Endodermal cell (in vitro differentiated cells): ENCODE data around the gene CYP2R1. TPM values are rescaled to one million over a fixed set of nuclear protein-coding genes. Genes with fewer than 3 reads are reported as not detected.
A peak's percentile ranks its signal among the peaks of the same experiment; 100 is the strongest.

ENCODE experiments used
- DNase-seq: peaks from one replicate; pipeline ENCODE4 v3.0.0-alpha.2; 2017
- H3K27ac ChIP-seq: 2 replicates; pipeline ENCODE4 v1.5.1; 2013; ENCODE audit warnings: mild to moderate bottlenecking, low read depth, low read length, moderate library complexity
- H3K27me3 ChIP-seq: 2 replicates; pipeline ENCODE4 v1.6.1; 2013; ENCODE audit warnings: mild to moderate bottlenecking, low read length, moderate library complexity; ENCODE audit not compliant: insufficient read depth, control insufficient read depth, poor library complexity, severe bottlenecking
- H3K36me3 ChIP-seq: 2 replicates; pipeline ENCODE4 v1.7.0; 2013; ENCODE audit warnings: mild to moderate bottlenecking, low read length, moderate library complexity; ENCODE audit not compliant: control insufficient read depth, insufficient read depth
- H3K4me1 ChIP-seq: one replicate; pipeline ENCODE4 v1.7.0; 2013; ENCODE audit warnings: low read length; ENCODE audit not compliant: control insufficient read depth, insufficient read depth
- H3K4me3 ChIP-seq: 2 replicates; pipeline ENCODE4 v1.5.1; 2013; ENCODE audit warnings: mild to moderate bottlenecking, low read length, moderate library complexity
- H3K9ac ChIP-seq: 2 replicates; pipeline ENCODE4 v1.6.1; 2013; ENCODE audit warnings: mild to moderate bottlenecking, low read length, moderate library complexity; ENCODE audit not compliant: poor library complexity, severe bottlenecking; ENCODE audit errors: extremely low read depth
- H3K9me3 ChIP-seq: 2 replicates; pipeline ENCODE4 v1.6.1; 2013; ENCODE audit warnings: mild to moderate bottlenecking, low read length, moderate library complexity; ENCODE audit not compliant: control insufficient read depth
- H3K27ac Mint-ChIP-seq: 2 replicates; pipeline ENCODE4 v1.8.0; 2020; ENCODE audit warnings: mixed read lengths
- H3K27me3 Mint-ChIP-seq: 2 replicates; pipeline ENCODE4 v1.8.0; 2021; ENCODE audit warnings: mild to moderate bottlenecking, mixed read lengths; ENCODE audit not compliant: insufficient read depth
- H3K36me3 Mint-ChIP-seq: 2 replicates; pipeline ENCODE4 v1.8.0; 2020; ENCODE audit warnings: low read depth, mixed read lengths
- H3K4me1 Mint-ChIP-seq: 2 replicates; pipeline ENCODE4 v1.8.0; 2020; ENCODE audit warnings: mixed read lengths
- H3K4me3 Mint-ChIP-seq: 2 replicates; pipeline ENCODE4 v1.8.0; 2020; ENCODE audit warnings: mild to moderate bottlenecking, moderate library complexity, mixed read lengths
- H3K9me3 Mint-ChIP-seq: 2 replicates; pipeline ENCODE4 v1.8.0; 2020; ENCODE audit warnings: mild to moderate bottlenecking, mixed read lengths
- WGBS, 2 experiments: methylation state at CpG; one replicate each; pipeline versions ENCODE4 v1.1.5 to v1.1.7; 2013; ENCODE audit warnings: missing lambda C conversion rate in 2 of 2, mixed read lengths in 1 of 2; ENCODE audit not compliant: insufficient coverage in 1 of 2, insufficient read length in 1 of 2; 5-methylcytosine and 5-hydroxymethylcytosine counted together
- long read RNA-seq, 4 experiments: library from polyadenylated mRNA in 2 of 4; library from RNA in 1 of 4; library from capped mRNA in 1 of 4; stranded (forward) in 3 of 4; unstranded in 1 of 4; transcript quantifications; one replicate each; pipeline ENCODE4 v2.0.0, GENCODE V29; 2020 to 2021; ENCODE audit warnings: inconsistent platforms in 1 of 4
- polyA plus RNA-seq, 2 experiments: library from polyadenylated mRNA; stranded (reverse); fragments of 50-300 nt; gene quantifications; one replicate each; pipeline ENCODE4 v1.2.3, GENCODE V29; 2013
- total RNA-seq, 2 donors: library from RNA; stranded (reverse); fragmentation: NEBNext Ultra II Directional in 1 of 2; extraction: Animal tissue kit (Norgen Biotek cat#: 25700) in 1 of 2; gene quantifications; 2 replicates in 1 of 2; 3 replicates in 1 of 2; pipeline ENCODE4 v1.2.1, GENCODE V29; 2021
- TF ChIP-seq, protein P1 (sequence below): fragments of 200-600 bp; sonication (generic); conservative IDR thresholded peaks from 2 replicates; pipeline ENCODE4 v1.5.0; 2021; ENCODE audit warnings: antibody characterized with exemption, mild to moderate bottlenecking

The CYP2R1 gene, protein sequence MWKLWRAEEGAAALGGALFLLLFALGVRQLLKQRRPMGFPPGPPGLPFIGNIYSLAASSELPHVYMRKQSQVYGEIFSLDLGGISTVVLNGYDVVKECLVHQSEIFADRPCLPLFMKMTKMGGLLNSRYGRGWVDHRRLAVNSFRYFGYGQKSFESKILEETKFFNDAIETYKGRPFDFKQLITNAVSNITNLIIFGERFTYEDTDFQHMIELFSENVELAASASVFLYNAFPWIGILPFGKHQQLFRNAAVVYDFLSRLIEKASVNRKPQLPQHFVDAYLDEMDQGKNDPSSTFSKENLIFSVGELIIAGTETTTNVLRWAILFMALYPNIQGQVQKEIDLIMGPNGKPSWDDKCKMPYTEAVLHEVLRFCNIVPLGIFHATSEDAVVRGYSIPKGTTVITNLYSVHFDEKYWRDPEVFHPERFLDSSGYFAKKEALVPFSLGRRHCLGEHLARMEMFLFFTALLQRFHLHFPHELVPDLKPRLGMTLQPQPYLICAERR
- total RNA-seq, result 10 to 100 TPM; 10.4 to 12.4 TPM
- polyA plus RNA-seq (2013, experiment 1 of 2), result 19.4 TPM
- polyA plus RNA-seq (2013, experiment 2 of 2), result 19.8 TPM
- long read RNA-seq, experiment 1, partial matches to known transcripts, result 2 of 3 reads
- long read RNA-seq, experiment 1, other reads (novel, unspliced or antisense), result 1 of 3 reads
- long read RNA-seq, experiment 2, partial matches to known transcripts, result 1 of 14 reads
- long read RNA-seq, experiment 2, other reads (novel, unspliced or antisense), result 9 of 14 reads
- long read RNA-seq, experiment 3, transcript CYP2R1-206 (5 exons, 1,882 nt), result major isoform, 7 of 23 reads
- long read RNA-seq, experiment 3, partial matches to known transcripts, result 0 of 23 reads
- long read RNA-seq, experiment 3, other reads (novel, unspliced or antisense), result 12 of 23 reads
- long read RNA-seq, experiment 4, partial matches to known transcripts, result 1 of 14 reads
- long read RNA-seq, experiment 4, other reads (novel, unspliced or antisense), result 9 of 14 reads

DNA sequence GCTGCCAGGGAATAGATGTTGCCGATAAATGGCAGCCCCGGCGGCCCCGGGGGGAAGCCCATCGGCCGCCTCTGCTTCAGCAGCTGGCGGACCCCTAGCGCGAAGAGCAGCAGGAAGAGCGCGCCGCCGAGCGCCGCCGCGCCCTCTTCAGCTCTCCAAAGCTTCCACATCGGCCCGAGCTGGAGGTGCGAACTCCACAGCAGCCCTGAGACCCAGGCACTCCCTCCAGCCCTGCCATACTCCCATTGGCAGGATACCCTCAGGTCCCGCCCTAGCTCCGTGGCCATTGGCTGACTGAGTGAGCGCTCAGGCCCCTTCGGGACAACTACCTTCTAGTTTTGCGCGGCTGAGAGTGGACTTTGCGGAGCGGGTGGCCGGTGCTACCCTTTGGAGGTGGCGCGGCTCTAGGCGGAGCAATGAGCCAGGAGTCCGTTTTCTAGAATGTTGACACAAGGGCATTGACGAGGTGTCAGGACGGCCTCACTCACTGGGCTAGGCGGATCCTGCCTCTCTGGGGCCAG lies at the start of gene CYP2R1:
Gene CYP2R1, minus strand, starts transcription at position 196 of the 521 bp plus-strand sequence. Its CDS starts 26 bp downstream, at position 170.
- no peaks in the 10 kb centered on the region for H3K36me3 ChIP-seq
- peak; percentile 99 for DNase-seq
- H3K4me3 Mint-ChIP-seq, result peak within 1 kb of the TSS; percentile 79
- peak within 1 kb of the TSS; percentile 48 for H3K9ac ChIP-seq
- no peaks in the 10 kb centered on the region for H3K4me1 ChIP-seq
- H3K4me1 Mint-ChIP-seq, result peaks cover 6% of the 10 kb centered on the region
- 0 to 5% methylated on average over 3 to 36 of the region's 36 CpGs for WGBS, 2 experiments
- peak within 1 kb of the TSS; percentile 31 for H3K27ac ChIP-seq
- peak within 1 kb of the TSS; percentile 90 for H3K27ac Mint-ChIP-seq
- H3K9me3 Mint-ChIP-seq, result peaks cover 14% of the 10 kb centered on the region
- TF ChIP-seq, protein P1, sequence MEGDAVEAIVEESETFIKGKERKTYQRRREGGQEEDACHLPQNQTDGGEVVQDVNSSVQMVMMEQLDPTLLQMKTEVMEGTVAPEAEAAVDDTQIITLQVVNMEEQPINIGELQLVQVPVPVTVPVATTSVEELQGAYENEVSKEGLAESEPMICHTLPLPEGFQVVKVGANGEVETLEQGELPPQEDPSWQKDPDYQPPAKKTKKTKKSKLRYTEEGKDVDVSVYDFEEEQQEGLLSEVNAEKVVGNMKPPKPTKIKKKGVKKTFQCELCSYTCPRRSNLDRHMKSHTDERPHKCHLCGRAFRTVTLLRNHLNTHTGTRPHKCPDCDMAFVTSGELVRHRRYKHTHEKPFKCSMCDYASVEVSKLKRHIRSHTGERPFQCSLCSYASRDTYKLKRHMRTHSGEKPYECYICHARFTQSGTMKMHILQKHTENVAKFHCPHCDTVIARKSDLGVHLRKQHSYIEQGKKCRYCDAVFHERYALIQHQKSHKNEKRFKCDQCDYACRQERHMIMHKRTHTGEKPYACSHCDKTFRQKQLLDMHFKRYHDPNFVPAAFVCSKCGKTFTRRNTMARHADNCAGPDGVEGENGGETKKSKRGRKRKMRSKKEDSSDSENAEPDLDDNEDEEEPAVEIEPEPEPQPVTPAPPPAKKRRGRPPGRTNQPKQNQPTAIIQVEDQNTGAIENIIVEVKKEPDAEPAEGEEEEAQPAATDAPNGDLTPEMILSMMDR, result no peak
- peak within 1 kb of the TSS; percentile 87 for H3K4me3 ChIP-seq
- peaks cover 4% of the 10 kb centered on the region for H3K36me3 Mint-ChIP-seq
- peaks cover 6% of the 10 kb centered on the region for H3K27me3 ChIP-seq
- peaks cover 13% of the 10 kb centered on the region for H3K9me3 ChIP-seq
- peaks cover 45% of the 10 kb centered on the region for H3K27me3 Mint-ChIP-seq

DNA sequence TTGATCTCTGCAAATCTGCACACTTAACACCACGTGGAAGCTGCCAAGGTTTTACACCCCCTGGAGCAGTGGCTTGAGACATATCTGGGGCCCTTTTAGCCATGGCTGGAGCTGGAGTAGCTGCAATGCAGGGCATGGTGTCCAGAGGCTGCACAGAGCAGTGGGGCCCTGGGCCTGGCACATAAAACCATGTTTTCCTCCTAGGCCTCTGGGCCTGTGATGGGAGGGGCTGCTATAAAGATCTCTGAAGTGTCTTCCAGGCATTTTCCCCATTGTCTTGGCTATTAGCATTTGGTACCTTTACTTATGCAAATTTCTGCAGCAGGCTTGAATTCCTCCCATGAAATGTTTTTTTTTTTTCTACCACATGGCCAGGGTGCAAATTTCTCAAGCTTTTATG lies 46.9 kb upstream of the CYP2R1 start:
- Histone ChIP-seq H3K9me3 (peaks cover 7% of the 10 kb centered on the region), H3K4me3 (no peak overlapping the region), H3K27me3 (no peaks in the 10 kb centered on the region), H3K27ac (no peak overlapping the region), H3K9ac (no peak overlapping the region), H3K4me1 (no peaks in the 10 kb centered on the region), H3K36me3 (no peaks in the 10 kb centered on the region)
- WGBS, 2 experiments, result 69 to 80% methylated on average over 1 of the region's 1 CpG
- H3K27me3 Mint-ChIP-seq, result peaks cover 3% of the 10 kb centered on the region
- no peaks in the 10 kb centered on the region for H3K36me3 Mint-ChIP-seq
- H3K27ac Mint-ChIP-seq, result no peak overlapping the region
- TF ChIP-seq, protein P1, result no peak
- H3K9me3 Mint-ChIP-seq, result peaks cover 35% of the 10 kb centered on the region
- no peak overlapping the region for H3K4me3 Mint-ChIP-seq
- H3K4me1 Mint-ChIP-seq, result no peaks in the 10 kb centered on the region
- DNase-seq, result no peak

DNA sequence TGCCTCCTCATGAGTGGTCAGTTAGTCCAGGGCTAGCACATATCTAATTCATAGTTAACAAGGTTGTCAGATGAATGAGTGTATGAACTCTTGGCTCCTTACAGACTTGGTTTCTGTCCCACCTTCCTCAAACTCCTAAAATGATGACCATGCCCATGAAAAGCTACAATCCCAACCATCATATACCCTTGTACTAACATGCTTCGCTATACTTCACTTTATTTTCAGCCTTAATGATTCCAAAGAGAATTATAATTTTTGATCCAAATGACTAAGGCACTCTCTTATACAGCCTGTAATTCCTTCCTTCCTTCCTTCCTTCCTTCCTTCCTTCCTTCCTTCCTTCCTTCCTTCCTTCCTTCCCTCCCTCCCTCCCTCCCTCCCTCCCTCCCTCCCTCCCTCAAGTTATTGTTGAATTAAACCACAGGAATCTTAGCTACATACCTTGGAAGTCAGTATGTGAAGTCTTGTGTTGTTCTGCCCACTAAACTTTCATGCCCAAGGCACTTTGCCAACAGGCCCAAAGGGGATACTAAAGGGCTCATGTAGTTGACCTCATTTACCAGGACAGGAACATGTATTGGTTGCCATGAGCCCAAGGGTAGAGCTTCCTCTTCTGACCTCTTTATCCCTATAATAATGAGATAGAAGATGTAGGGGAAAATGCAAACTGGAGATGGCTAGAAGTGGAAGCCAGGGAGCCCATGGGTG lies 42.8 kb upstream of the CYP2R1 start:
- H3K9me3 ChIP-seq, result peaks cover 7% of the 10 kb centered on the region
- H3K36me3 ChIP-seq, result no peaks in the 10 kb centered on the region
- H3K4me3 ChIP-seq, result no peak overlapping the region
- Mint-ChIP-seq H3K4me1 (no peaks in the 10 kb centered on the region), H3K27ac (no peak overlapping the region), H3K4me3 (no peak overlapping the region), H3K9me3 (peaks cover 34% of the 10 kb centered on the region), H3K27me3 (peaks cover 3% of the 10 kb centered on the region), H3K36me3 (no peaks in the 10 kb centered on the region)
- no peaks in the 10 kb centered on the region for H3K27me3 ChIP-seq
- TF ChIP-seq, protein P1, result no peak
- no peaks in the 10 kb centered on the region for H3K4me1 ChIP-seq
- no peak for DNase-seq
- WGBS, 2 experiments, result 97% methylated on average over 1 of the region's 1 CpG; no CpG with 5 or more reads in 1 of the 2 experiments
- H3K9ac ChIP-seq, result no peak overlapping the region
- H3K27ac ChIP-seq, result no peak overlapping the region
